Right renal pelvis (tissue), 4 donors: Measurements from ENCODE around the gene CSMD2. TPM values are rescaled to one million over a fixed set of nuclear protein-coding genes. Genes with fewer than 3 reads are reported as not detected.
A peak's percentile ranks its signal among the peaks of the same experiment; 100 is the strongest.

Source experiments
- DNase-seq, 4 donors: peaks; one replicate each; pipeline ENCODE4 v3.0.0-alpha.2; 2013; ENCODE audit warnings: low read depth in 4 of 4, low spot score in 3 of 4, missing footprints in 1 of 4
- polyA plus RNA-seq, 4 donors: library from polyadenylated mRNA; unstranded; fragments of 120-200 nt; gene quantifications; one replicate each; pipeline ENCODE4 v1.2.1, GENCODE V29; 2013; ENCODE audit not compliant: insufficient read length in 4 of 4

CSMD2 gene
- polyA plus RNA-seq, 4 donors = 0.83 to 1.3 (median 1.2) TPM

DNA sequence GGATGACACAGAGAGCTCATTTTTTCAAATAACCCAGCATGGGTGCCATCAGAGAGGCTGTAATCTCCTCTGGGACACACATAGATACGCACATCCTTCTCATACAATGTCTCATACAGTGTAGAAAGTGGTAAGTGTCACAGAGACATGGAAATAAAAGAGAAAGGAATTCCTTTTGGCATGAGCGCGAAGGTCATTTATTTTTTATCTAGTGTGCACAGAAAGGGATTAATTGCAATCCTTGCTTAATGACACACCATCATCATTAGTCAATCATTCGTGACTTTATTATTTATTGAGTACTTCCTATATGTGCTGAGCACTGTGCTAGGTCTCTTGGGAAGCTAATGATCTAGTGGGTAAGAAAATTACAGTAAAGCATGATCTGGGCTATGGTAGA is 687.6 kb downstream of the CSMD2 start:
- no peak for DNase-seq

DNA sequence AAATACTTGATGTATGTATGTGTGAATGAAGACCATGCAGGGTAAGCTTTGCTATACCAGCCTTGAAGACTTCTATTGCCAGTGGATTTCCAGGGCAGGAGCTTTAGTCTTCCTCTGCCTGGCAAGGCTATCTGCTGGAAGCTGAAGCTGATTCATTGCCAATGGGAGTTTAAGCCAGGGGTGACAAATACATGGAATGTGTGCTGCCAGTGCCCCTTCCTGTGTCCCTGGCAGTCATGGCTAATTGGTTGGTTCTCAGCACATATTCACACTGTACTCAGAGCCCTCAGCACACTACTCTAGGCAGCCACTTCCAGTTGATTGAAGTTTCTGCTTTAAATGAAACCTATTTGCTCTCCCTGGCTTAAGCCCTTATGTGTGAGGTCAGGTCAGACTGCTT is 691.1 kb downstream of the CSMD2 start:
- no peak for DNase-seq

DNA sequence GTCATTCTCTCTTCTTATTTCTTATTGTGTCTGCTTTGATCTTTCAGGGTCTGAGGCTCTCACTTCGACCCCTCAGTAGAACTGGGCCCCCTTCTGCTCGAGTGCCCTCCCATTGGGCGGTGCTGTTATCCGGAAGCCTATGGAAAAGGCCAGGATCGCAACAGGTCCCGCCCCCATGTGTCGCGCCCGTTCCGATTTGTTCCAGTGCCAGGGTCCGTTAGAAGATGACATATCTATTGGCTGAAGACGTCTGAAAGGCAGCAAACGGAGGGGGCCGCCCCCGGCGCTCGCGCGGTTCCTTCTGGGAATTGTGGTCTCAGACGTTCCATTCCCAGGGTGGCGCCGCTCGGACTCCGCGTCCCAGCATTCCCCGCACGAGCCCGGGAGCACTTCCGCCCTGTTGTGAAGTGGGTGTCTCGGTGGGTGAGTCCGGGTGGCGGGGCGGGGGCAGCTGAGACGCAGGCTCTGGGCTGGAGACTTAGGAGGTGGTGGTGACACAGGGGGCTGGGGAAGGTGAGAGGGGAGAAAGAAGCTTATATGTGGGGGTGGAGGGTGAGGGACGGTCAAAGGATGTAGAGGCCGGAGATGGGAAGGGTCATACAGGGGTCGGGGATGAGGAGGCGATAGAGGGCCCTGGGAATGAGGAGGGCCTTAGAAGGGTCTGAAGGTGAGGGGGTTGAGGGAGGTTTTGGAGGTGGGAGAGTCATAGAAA is 692.6 kb downstream of the CSMD2 start, which contains the start of gene ZSCAN20:
Gene ZSCAN20, plus strand, starts transcription at position 377 of the 712 bp plus-strand sequence. CDS start 6,644 bp downstream, outside the sequence.
- peak; percentile 91 to 95 (median 93) for DNase-seq

DNA sequence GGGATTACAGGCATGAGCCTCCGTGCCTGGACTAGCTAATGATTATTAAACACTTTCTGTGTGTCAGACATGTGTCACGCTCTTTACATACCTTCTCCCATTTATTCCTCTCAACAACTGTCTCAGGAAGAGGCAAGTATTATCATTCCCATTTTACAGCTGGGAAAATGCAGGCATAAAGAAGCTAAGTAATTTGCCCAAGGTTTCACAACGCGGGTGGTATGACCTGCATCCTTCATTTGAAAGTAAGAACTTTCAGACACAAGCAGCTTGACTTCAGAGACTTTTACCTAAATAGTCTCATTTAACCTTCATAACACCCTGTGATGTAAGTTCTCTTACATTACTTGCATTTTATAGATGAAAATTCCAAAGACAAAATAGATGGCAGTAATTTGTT is 693.6 kb downstream of the CSMD2 start:
- DNase-seq = no peak

DNA sequence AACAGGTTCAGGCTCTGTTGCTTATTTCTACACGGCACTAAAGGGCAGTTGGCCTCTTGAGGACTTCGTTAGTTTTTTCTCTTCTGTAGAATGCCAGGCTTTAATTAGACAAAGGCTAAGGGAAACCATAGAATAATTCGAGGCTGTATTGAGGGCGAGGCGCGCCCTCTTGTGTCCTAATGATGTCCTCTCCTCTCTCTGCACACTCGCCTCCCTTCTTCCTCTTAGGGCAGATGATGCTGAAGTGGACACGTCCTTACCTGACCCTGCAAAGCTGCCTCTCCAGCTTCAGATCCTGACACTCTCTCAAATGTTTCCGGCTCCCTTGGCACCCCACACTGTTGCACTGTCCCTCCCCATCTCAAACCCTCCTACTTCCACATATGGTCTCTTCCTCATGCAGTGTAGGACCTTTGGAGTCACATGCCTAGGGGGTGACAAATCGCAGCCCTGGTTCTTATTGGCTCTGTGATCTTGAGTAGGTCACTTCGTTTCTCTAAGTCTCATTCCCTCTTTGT is 694.5 kb downstream of the CSMD2 start:
- peak; percentile 69 to 75 (median 72) for DNase-seq

DNA sequence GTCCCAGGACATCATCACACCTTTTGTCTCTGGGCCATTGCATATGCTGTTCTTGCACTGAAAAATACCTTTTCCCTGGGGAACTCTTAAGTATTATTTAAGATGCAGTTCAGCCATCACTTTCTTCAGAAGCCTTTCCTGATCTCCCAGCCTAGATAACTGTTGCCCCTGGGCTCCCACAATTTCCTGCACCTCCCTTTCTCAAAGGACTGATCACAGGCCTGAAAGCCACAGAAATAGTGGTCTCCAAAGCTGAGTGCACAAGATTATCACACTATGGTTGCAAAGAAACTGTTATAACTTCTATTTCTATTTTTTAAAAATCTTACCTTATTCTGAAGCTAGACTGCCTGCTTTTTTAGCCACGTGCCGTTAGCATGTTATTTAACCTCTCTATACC is 695.3 kb downstream of the CSMD2 start:
- DNase-seq = no peak

DNA sequence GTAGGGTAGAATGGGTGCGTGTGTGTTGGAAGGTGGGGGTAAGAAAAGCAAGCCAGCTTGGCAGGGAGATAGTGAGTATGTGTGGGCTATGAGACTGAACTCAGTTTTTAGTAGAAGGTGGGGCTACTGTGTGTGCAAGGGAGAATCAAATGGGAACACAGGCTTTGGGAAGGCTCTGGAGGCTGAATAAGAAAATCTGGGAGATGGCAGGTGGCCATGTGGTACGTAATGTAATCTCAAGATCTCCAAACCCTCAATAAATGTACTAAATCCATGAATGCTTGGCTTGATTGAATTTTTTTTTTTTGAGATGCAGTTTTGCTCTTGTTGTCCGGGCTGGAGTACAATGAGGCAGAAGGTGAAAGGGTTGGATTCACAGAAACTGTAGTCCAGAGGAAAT is 696.1 kb downstream of the CSMD2 start:
- no peak for DNase-seq

DNA sequence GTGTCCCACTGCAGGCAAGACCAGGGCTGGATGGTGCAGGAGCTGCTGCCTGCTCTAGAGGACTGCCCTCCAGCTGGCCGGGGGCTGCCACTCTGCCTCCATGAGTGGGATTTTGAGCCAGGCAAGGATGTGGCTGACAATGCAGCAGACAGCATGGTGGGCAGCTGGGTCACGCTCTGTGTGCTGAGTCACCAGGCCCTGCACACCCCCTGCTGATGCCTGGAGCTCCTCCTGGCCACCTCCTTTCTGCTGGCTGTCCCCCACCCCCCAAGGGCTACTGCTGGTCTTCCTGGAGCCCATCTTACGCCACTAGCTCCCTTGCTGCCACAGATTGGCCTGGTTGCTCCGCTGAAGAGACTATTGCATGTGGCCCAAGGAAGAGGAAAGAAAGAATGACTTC is 696.5 kb downstream of the CSMD2 start:
- DNase-seq = no peak

DNA sequence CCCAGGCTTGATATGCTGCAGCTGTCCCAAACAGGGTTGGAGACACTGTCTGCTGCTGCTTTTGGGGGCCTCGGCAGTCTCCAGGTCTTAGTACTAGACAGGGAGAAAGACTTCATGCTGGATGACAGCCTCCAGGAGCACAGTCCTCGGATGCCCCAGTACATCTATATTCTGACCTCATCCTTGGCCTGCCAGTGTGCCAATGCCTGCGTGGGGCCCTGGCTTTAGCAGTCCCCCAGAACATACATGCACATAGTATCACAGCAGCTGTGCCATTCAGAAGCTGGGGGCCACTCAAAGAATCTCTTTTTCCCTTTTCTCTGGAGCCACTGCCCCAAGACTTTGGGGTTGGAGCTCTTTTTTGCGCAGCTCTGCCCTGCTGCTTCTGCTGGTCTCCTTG is 697.0 kb downstream of the CSMD2 start:
- DNase-seq = no peak

DNA sequence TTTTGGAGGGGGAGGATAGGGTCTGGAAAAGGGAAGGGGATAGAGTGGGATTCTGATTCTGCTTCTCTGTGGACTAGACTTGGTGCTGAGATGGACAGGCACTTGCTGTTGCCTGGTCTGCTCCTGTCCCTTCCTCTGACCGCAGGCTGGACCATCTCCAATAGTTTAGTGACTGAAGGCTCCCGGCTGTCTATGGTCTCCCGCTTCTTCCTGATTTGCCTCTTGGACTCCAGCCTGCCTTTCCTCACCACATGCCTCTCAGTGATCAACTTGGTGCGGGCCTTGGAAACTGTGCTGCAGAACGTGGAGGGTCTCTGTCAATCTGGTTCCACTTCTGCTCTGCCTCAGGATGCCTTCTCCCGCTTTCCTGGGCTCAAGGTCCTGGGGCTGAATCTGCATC is 698.9 kb downstream of the CSMD2 start:
- DNase-seq = peak in 1 of 4 donors; percentile 58

DNA sequence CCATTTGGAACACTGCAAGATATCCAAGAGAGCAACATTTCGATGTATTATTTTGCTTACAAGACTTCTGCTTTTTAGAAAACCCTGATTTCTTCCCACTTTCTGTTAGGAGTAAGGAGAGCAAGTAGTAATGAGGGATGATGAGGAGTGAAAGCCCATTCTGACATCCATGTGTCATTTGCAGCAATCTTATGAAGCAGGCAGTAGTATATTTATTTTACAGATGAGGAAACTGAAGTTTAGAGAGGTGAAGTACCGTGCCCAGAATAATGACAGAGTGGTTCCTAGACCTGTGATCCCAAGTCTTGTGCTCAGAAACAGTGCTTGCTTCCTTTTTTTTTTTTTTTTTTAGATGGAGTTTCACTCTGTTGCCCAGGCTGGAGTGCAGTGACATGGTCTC is 699.7 kb downstream of the CSMD2 start:
- DNase-seq = no peak

DNA sequence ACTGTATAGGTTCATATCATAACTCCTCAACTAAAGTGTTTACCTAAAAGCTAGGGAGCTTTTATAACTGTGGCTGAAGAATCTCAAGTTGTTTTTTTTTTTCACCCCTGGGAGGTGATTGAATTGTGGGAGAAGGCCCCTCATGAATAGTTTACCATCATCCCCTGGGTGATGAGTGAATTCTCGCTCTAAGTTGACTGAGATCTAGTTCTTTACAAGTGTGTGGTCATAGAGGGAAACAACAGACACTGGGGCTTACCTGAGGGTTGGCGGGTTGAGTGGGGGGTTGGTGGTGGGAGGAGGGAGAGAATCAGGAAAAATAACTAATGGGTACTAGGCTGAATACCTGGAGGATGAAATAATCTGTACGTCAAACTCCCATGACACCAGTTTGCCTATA is 700.5 kb downstream of the CSMD2 start:
- DNase-seq = no peak

Other genes with a start within 250 kb of the CSMD2 start
- under 1 TPM in 2 of 4 donors, not detected in 2; 0.07 to 0.10 TPM for gene C1orf94, start 11.7 kb upstream of the CSMD2 start, polyA plus RNA-seq